DOHH2 (cell line): ENCODE measurements around the gene C3orf20.

Experiments used
- H3F3A ChIP-seq: fragments of 200-600 bp; sonication (generic), shearing (Covaris generic); 2 replicates; pipeline ENCODE4 v1.6.0; 2016; ENCODE audit warnings: antibody characterized with exemption, mild to moderate bottlenecking; ENCODE audit not compliant: control insufficient read depth, insufficient read depth
- H3K27ac ChIP-seq: fragments of 200-600 bp; sonication (generic); 2 replicates; pipeline ENCODE4 v1.5.1; 2014; ENCODE audit warnings: low read depth, mild to moderate bottlenecking, low read length, moderate library complexity
- H3K27me3 ChIP-seq: fragments of 200-600 bp; sonication (generic); 2 replicates; pipeline ENCODE4 v1.6.1; 2014; ENCODE audit warnings: mild to moderate bottlenecking, low read length, mixed read lengths; ENCODE audit not compliant: control insufficient read depth
- H3K36me3 ChIP-seq: fragments of 200-600 bp; sonication (generic); 2 replicates; pipeline ENCODE4 v1.6.1; 2014; ENCODE audit warnings: mild to moderate bottlenecking, low read length, moderate library complexity, mixed read lengths; ENCODE audit not compliant: control insufficient read depth
- H3K4me1 ChIP-seq: fragments of 200-600 bp; sonication (generic); 2 replicates; pipeline ENCODE4 v1.6.1; 2014; ENCODE audit warnings: mild to moderate bottlenecking, low read length, mixed read lengths; ENCODE audit not compliant: control insufficient read depth
- H3K4me2 ChIP-seq: fragments of 200-600 bp; sonication (generic); 2 replicates; pipeline ENCODE4 v1.6.0; 2014; ENCODE audit warnings: mild to moderate bottlenecking, low read length, moderate library complexity
- H3K4me3 ChIP-seq: fragments of 200-600 bp; sonication (generic); 2 replicates; pipeline ENCODE4 v1.5.1; 2014; ENCODE audit warnings: mild to moderate bottlenecking, low read length, mixed read lengths
- H3K79me2 ChIP-seq: fragments of 200-600 bp; sonication (generic); 2 replicates; pipeline ENCODE4 v1.6.1; 2014; ENCODE audit warnings: mild to moderate bottlenecking, low read length, mixed read lengths; ENCODE audit not compliant: control insufficient read depth
- H3K9me2 ChIP-seq: fragments of 200-600 bp; sonication (generic); replicated peaks from 2 replicates; pipeline ENCODE4 v1.6.1; 2014; ENCODE audit warnings: mild to moderate bottlenecking, low read length, mixed read lengths; ENCODE audit not compliant: control insufficient read depth
- H3K9me3 ChIP-seq: fragments of 200-600 bp; sonication (generic); 2 replicates; pipeline ENCODE4 v1.6.1; 2014; ENCODE audit warnings: antibody characterized with exemption, low read length, mixed read lengths; ENCODE audit not compliant: control insufficient read depth, insufficient read depth
- H4K20me1 ChIP-seq: fragments of 200-600 bp; sonication (generic); 2 replicates; pipeline ENCODE4 v1.6.0; 2014; ENCODE audit warnings: low read depth, mild to moderate bottlenecking, antibody characterized with exemption, low read length, moderate library complexity; ENCODE audit not compliant: control insufficient read depth, insufficient read depth
- EZH2phosphoT487 ChIP-seq: fragments of 200-600 bp; sonication (generic); IDR thresholded peaks from 2 replicates; pipeline ENCODE4 v1.6.1; 2017; ENCODE audit warnings: borderline replicate concordance, mild to moderate bottlenecking, antibody characterized with exemption, low read length, moderate library complexity, mixed read lengths
- TF ChIP-seq, protein P1 (sequence below): fragments of 200-600 bp; sonication (generic); IDR thresholded peaks from one replicate; pipeline ENCODE4 v1.5.1; 2014; ENCODE audit warnings: antibody characterized with exemption, mild to moderate bottlenecking, low read depth, low read length; ENCODE audit not compliant: poor library complexity, severe bottlenecking

The C3orf20 gene

DNA sequence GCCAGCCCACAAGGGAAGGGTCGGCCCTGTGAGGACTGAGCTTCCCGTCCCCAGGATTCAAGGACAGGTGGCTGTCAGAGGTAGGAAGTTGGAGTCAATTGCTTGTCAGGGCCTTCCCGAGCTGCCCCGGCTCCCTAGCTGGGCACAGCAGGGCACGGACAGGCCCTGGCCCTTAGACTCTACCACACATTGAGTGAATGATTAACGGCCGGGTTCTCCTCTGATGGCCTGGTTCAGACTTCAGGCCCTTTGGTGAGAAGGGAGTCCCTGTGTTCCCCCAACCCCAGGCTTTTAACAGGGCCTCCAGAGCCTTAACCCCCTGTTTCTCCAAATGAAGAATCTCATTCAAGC, 127.4 kb downstream of the C3orf20 start:
- Histone ChIP-seq H4K20me1 (no peaks in the 10 kb centered on the region), H3K4me1 (peaks cover 5% of the 10 kb centered on the region; the same call in 1 of the 2 replicates), H3K4me2 (no peak overlapping the region), H3K27ac (no peak overlapping the region), H3K36me3 (no peaks in the 10 kb centered on the region), H3K9me2 (no peaks in the 10 kb centered on the region), H3K4me3 (no peak overlapping the region), H3F3A (no peaks in the 10 kb centered on the region), H3K27me3 (peaks cover 65% of the 10 kb centered on the region), H3K79me2 (no peaks in the 10 kb centered on the region), H3K9me3 (no peaks in the 10 kb centered on the region)
- no peak; the same call in 1 of the 2 replicates for TF ChIP-seq EZH2phosphoT487
- TF ChIP-seq, protein P1, sequence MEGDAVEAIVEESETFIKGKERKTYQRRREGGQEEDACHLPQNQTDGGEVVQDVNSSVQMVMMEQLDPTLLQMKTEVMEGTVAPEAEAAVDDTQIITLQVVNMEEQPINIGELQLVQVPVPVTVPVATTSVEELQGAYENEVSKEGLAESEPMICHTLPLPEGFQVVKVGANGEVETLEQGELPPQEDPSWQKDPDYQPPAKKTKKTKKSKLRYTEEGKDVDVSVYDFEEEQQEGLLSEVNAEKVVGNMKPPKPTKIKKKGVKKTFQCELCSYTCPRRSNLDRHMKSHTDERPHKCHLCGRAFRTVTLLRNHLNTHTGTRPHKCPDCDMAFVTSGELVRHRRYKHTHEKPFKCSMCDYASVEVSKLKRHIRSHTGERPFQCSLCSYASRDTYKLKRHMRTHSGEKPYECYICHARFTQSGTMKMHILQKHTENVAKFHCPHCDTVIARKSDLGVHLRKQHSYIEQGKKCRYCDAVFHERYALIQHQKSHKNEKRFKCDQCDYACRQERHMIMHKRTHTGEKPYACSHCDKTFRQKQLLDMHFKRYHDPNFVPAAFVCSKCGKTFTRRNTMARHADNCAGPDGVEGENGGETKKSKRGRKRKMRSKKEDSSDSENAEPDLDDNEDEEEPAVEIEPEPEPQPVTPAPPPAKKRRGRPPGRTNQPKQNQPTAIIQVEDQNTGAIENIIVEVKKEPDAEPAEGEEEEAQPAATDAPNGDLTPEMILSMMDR: no peak

DNA sequence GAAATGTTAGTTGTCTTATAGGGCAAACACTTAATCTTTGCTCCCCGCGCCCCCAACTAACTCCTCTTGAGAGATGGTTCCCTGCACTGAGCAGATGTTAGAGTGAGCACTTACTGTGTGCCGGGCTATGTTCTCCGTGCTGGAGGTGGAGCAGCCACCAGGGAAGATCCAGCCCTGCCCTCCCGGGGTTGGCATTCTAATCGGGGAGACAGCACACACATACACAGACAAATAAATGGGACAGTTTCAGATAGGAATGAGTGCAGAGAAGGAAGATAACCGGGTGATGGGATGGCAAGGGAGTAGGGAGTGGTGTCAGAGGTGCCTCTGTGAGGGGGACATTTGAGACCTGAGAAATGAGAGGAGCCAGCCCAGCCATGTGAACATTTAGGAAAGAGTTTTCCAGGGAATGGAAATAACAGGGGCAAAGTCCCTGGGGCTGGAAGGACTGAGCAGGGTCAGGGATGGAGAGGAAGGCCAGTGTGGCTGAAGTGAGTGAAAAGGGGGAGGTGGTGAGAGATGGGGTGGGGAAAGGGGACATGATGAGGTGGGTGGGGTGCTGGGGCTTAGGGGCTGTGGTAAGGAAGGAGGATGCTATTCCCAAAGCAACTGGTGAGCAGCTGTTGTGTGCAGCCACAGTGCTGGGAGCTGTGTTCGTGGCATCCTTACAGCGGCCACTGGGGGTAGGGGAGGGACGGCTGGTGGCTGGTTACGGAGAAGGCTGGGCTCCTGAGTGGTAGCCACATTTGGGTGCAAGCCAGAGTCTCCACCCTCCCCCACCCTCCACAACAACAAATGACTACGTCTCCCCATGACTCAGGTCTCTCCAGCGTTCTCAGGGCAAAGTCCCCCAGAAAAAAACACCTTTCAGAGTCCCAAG, 128.4 kb downstream of the C3orf20 start:
- Histone ChIP-seq H3F3A (no peaks in the 10 kb centered on the region), H3K4me1 (peaks cover 5% of the 10 kb centered on the region; the same call in 1 of the 2 replicates), H4K20me1 (no peaks in the 10 kb centered on the region), H3K4me3 (no peak overlapping the region), H3K36me3 (no peaks in the 10 kb centered on the region), H3K27me3 (peaks cover 61% of the 10 kb centered on the region), H3K9me2 (no peaks in the 10 kb centered on the region), H3K9me3 (no peaks in the 10 kb centered on the region), H3K27ac (no peak overlapping the region), H3K79me2 (no peaks in the 10 kb centered on the region), H3K4me2 (no peak overlapping the region)
- TF ChIP-seq, protein P1: no peak
- TF ChIP-seq EZH2phosphoT487: no peak

DNA sequence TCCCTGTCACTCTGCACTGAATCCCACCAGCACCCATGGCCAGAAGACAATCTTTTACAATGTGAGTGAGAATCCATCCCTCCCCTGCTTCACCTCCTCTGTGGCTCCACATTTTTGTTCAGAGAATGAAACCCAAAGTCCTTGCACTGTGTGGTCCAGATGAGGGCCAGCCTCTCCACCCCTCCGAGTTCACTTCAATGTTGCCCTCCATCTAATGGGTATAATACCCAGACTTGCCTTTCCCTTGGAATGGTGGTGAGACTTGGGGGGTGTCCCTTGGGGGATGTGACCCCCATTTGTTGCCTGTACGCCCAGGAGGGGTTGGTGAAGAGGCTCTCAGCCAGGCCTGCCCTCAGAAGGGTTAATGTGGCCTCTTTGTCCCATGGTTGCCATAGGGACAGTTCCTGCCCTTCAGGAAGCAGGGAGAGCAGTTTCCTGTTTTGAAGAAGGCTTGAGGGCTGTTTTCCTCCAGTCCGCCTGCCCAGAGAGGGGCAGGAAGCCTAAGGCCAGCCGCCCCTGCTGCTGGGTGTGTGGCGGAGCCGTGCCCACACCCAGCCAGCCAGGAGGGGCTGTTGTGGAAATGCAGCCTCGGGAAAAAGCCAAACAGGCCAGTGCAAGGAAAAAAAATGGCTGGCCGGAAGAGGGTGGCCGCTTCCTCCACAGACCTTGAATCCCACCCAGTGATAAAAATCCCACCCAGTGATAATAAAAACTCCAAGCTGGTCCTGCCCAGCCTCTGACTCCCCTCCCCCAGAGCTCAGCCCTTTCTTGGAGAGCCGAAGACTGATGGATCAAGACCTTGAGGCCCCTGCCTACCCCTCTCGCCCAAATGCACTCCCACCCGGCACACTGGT, 129.3 kb downstream of the C3orf20 start:
- Histone ChIP-seq H3K79me2 (no peaks in the 10 kb centered on the region), H3K4me1 (peaks cover 5% of the 10 kb centered on the region; the same call in 1 of the 2 replicates), H3K36me3 (no peaks in the 10 kb centered on the region), H3K27ac (no peak overlapping the region), H3K27me3 (peaks cover 61% of the 10 kb centered on the region), H3K4me2 (no peak overlapping the region), H3F3A (no peaks in the 10 kb centered on the region), H3K4me3 (no peak overlapping the region), H4K20me1 (no peaks in the 10 kb centered on the region), H3K9me2 (no peaks in the 10 kb centered on the region), H3K9me3 (no peaks in the 10 kb centered on the region)
- TF ChIP-seq, protein P1: no peak
- no peak for TF ChIP-seq EZH2phosphoT487
